GM12878 (cell line): ENCODE data around the gene FAM193A. TPM values are rescaled to one million over a fixed set of nuclear protein-coding genes. Genes with fewer than 3 reads are reported as not detected.

Source experiments
- EZH2 ChIP-seq: IDR thresholded peaks from 2 replicates; pipeline ENCODE4 v1.6.1; 2012; ENCODE audit warnings: low read depth, mild to moderate bottlenecking, control low read depth, inconsistent platforms, low read length, borderline replicate concordance; ENCODE audit not compliant: control insufficient read depth
- NRF1 ChIP-seq: conservative IDR thresholded peaks from 2 replicates; pipeline ENCODE4 v1.6.1; 2011; ENCODE audit warnings: mild to moderate bottlenecking, low read depth, low read length, improper control_type of control experiment
- RCOR1 ChIP-seq: conservative IDR thresholded peaks from 2 replicates; pipeline ENCODE4 v1.6.1; 2012; ENCODE audit warnings: low read depth, low read length, improper control_type of control experiment
- SMAD1 ChIP-seq: fragments of 450-650 bp; IDR thresholded peaks from 2 replicates; pipeline ENCODE4 v1.6.1; 2018; ENCODE audit warnings: mild to moderate bottlenecking, low read depth; ENCODE audit not compliant: partially characterized antibody
- ZBTB40 ChIP-seq: fragments of 450-650 bp; IDR thresholded peaks from 2 replicates; pipeline ENCODE4 v1.6.1; 2016; ENCODE audit warnings: mild to moderate bottlenecking, moderate library complexity, borderline replicate concordance
- ZNF274 ChIP-seq: IDR thresholded peaks from one replicate; pipeline ENCODE4 v1.8.0; 2011; ENCODE audit not compliant: insufficient read length, insufficient read depth
- ZNF384 ChIP-seq: IDR thresholded peaks from 2 replicates; pipeline ENCODE4 v1.6.1; 2012; ENCODE audit warnings: low read depth, mild to moderate bottlenecking, low read length, improper control_type of control experiment, borderline replicate concordance
- polyA plus RNA-seq, 11 experiments: library from polyadenylated mRNA; depleted of rRNA in 4 of 11; unstranded in 6 of 11; stranded (reverse) in 5 of 11; fragments of >200 nt; fragmentation: Nextera tagmentation in 4 of 11; fragmentation: Illumina TruSeq in 1 of 11; extraction: Ambion mirVana in 4 of 11; extraction: Trizol in 1 of 11; gene quantifications; 1 replicate in 1 of 11; 2 replicates in 10 of 11; pipeline versions ENCODE4 v1.2.1 to v1.2.3, GENCODE V29; 2011 to 2016; ENCODE audit warnings: inconsistent platforms in 2 of 11, missing spikeins in 2 of 11, low read depth in 1 of 11
- total RNA-seq, 4 experiments: library from RNA; depleted of rRNA in 3 of 4; stranded (reverse); fragments of >200 nt in 3 of 4; fragmentation: Illumina TruSeq in 1 of 4; extraction: Trizol in 1 of 4; gene quantifications; 2 replicates each; pipeline versions ENCODE4 v1.2.1 to v1.2.3, GENCODE V29; 2013 to 2021

The FAM193A gene
- total and polyA plus RNA-seq, 10 of the 15 experiments (the other 5 are each of a cell fraction or from before 2014, with no cell fraction given): 0.52 to 23.3 (median 7.4) TPM

DNA sequence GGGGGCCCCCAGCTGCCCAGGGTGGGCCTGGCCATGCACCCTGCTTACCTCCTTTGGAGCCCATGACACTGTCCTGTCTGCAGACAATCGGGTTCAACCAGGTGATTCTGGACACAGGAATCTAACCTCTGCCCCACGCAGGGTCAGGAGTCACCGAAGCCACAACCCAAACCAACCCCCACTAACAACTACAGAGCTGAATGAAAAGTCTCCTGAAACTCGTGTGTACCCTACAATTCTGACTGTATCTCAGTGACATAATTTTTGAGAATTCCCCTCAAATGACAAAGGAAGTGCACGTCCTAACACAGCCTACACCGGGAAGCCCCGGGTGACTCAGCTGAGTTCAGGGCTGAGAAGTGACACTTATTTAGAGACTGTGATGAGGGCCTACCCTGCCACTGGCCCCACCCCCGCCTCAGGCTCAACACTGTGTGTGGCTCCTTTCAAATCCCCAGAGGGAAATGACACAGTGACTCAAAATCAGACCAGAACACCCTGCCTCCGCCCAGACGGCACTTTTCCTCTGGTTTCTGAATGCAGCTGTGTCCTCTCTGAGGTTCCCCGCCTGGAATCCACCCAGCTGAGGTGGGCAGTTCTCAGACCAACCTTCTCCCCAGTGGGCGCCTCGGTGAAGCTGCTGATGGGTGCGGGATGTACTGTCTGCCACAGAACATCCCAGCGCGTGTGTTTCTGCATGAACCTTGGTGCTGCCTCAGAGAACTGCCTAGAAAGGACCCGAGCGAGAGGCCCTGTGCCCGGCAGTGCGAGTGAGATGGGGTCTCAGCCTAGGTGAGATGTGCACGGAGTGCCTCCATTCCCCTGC, 209.7 kb downstream of the FAM193A start (continued):
- TF ChIP-seq EZH2 (no peak), ZBTB40 (no peak), ZNF274 (no peak), ZNF384 (no peak), RCOR1 (no peak), NRF1 (no peak), SMAD1 (no peak)
- TF ChIP-seq, all 136 proteins: peak for 80
